Sigmoid colon (tissue), 4 donors: ENCODE measurements around the gene TTBK2.

Experiments used
- EP300 ChIP-seq, 4 donors: sonication (generic); formaldehyde crosslinking; IDR thresholded peaks; one replicate each; pipeline ENCODE4 v1.6.1; 2017; ENCODE audit warnings: antibody characterized with exemption in 4 of 4
- POLR2A ChIP-seq, 2 donors: fragments of 450-650 bp; IDR thresholded peaks; one replicate each; pipeline ENCODE4 v1.6.1; 2016; ENCODE audit warnings: antibody characterized with exemption in 2 of 2, mild to moderate bottlenecking in 2 of 2, moderate library complexity in 2 of 2
- POLR2AphosphoS5 ChIP-seq, 4 donors: sonication (generic); formaldehyde crosslinking; IDR thresholded peaks; one replicate each; pipeline ENCODE4 v1.6.1; 2017; ENCODE audit warnings: antibody characterized with exemption in 4 of 4

DNA sequence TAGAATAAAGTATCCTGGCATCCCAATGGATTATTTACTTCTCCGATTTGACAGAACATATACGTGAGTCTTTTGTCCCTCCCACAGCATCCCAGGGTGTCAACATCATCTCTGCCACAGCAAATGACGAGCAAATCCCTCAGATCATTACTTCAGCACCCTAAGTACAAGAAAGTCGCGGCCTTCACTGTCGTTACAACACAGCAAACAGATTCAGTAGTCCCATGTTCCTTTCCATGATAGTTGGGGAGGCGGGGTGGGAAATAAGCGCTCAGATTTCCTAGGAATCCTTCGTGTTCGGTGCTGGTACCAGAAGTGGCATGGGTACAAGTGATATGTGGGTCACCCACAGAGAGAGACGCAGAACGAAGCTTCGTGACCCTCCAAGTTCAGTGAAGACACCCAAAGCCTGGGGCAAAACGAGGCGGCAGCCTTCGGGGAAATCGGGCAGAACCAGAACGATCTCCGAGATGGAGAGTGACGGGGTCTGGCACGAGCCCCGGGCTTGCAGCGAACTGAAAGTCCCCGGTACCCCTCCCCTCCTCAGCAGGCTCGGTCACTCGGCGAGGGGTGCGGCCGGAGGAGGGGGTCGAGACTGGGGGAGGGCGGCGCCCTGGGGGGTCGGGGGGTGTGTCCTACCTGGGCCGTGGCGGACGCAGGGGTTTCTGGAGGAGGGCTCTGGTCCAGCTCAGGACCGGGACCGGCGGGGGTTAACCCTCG, 619 bp downstream of the TTBK2 start:
- TF ChIP-seq POLR2AphosphoS5 (IDR thresholded peaks at IDR 0.05) (peak in 2 of 4 donors; percentile 7 to 10), POLR2A (IDR thresholded peaks at IDR 0.05) (no peak), EP300 (IDR thresholded peaks at IDR 0.05) (no peak)
